Pulmonary artery endothelial cell (primary cell): ENCODE results near the gene PKNOX1. TPM values are rescaled to one million over a fixed set of nuclear protein-coding genes. Genes with fewer than 3 reads are reported as not detected.
"Not testable (repeated sequence)": the region's sequence is repeated elsewhere in the genome, so short reads cannot be mapped to it uniquely, and the experiment has no call there.

Source experiments
- DNase-seq: peaks from one replicate; pipeline ENCODE4 v3.0.0-alpha.2; 2011; ENCODE audit warnings: low read depth, low spot score
- total RNA-seq: library from RNA; depleted of rRNA; stranded (reverse); fragments of >200 nt; gene quantifications from 2 replicates; pipeline ENCODE4 v1.2.3, GENCODE V29; 2014

Gene PKNOX1
- total RNA-seq, 1 donor from 2014 or later: 20.9 TPM

DNA sequence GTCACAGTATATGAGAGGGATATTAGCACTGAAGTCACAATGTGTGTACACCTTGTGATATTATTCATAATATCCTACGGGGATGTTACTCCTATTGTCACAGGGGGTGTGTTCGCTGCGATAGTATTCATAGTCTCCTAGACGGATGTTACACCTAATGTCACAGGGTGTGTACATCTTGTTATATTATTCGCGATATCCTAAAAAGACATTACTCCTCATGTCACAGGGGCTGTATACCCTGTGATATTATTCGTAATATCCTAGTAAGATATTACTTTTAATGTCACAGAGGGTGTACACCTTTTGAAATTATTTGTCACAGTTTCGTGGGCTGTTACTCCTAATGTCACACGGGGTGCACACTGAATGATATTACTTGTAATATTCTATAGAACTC lies 23.2 kb upstream of the PKNOX1 start:
- not testable (repeated sequence) for DNase-seq

- no peak for DNase-seq
These were observed 17.3 kb upstream of the PKNOX1 start for GRCh38 chr21:42956824-42957630.

GRCh38 chr21:42958122-42958521 lies 16.2 kb upstream of the PKNOX1 start:
- not testable (repeated sequence) for DNase-seq

DNA sequence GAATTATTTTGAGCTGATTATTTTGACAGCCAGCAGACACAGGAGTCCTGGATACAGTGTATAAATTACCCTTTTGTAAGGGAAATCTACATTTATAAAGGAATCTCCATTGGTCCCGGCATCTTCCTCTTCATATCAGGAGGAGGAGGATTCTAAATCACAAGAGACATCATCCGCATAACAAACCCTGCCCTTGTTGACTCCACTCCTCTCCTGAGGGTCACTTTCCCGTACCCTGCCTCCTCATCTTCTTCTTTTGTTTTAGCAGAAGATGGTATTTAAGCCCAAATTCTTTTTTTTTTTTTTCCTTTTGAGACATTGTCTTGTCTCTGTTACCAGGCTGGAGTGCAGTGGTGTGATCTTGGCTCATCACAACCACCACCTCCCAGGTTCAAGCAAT lies 14.6 kb upstream of the PKNOX1 start:
- no peak for DNase-seq

DNA sequence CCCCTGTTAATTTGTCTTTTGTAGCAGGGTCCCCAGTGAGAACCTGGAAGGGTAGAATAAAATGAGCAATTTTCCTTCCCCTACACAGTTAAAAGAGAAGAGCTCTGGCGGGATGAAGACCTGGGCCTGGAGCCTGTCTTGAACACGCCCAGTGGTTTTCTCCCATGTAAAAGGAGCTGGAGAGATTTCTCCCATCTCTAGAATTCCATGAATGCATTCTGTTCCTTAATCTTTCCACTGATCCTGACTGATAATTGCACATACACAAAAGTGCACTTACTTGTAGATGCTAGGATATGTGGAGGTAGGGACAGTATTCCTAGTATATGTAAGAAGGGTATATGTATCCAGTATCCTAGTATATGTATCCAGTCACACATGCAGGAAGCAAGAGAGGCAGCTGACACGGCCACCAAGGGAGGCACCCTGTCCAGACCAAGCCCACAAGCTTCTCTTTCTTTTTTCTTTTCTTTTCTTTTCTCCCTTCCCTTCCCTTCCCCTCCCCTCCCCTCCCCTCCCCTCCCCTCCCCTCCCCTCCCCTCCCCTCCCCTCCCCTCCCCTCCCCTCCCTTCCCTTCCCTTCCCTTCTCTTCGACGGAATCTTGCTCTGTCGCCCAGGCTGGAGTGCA lies 11.9 kb upstream of the PKNOX1 start:
- no peak for DNase-seq

- DNase-seq: no peak
These were observed 10.3 kb upstream of the PKNOX1 start for GRCh38 chr21:42964086-42964485.

DNA sequence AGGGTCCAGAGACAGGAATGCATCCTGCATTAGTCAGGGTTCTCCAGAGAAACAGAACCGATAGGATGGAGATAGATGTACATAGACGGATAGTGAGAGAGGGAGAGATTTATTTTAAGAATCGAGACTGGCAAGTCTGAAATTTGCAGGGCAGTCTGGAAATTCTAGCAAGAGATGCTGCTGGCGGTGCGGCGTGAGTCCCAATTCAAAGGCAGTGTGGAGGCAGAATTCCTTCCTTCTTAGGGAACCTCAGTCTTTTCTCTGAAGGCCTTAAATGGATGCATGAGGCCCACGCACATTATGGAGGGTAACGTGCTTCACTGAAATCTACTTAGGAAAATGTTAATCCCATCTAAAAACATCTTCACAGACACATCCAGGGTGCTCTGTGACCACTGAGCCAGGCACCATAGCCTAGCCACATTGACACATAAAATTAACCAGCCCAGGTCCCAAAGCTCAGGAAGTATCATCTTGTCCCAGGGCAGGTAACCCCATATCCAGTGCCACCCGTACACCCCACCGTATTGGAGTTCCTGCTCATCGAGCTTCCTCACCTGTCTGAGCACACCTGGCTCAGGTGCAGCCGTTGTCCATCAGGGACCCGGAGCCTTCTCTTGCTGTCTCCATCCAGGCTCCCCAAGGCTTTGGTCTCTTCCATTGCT lies 9.7 kb upstream of the PKNOX1 start:
- DNase-seq: no peak

GRCh38 chr21:42965211-42965560 lies 9.2 kb upstream of the PKNOX1 start:
- DNase-seq: no peak

DNA sequence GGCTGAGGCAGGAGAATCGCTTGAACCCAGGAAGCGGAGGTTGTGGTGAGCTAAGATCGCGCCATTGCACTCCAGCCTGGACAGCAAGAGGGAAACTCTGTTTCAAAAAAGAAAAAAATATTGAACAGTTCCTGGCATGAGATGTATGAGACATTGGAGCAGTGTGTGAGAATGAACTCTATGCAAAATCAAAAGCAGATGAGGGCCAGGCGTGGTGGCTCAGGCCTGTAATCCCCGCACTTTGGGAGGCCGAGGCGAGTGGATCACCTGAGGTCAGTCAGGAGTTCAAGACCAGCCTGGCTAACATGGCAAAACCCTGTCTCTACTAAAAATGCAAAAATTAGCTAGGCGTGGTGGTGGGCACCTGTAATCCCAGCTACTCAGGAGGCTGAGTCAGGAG lies 6.7 kb upstream of the PKNOX1 start:
- not testable (repeated sequence) for DNase-seq

- no peak for DNase-seq
These were observed 5.2 kb upstream of the PKNOX1 start for GRCh38 chr21:42969193-42969600.

DNA sequence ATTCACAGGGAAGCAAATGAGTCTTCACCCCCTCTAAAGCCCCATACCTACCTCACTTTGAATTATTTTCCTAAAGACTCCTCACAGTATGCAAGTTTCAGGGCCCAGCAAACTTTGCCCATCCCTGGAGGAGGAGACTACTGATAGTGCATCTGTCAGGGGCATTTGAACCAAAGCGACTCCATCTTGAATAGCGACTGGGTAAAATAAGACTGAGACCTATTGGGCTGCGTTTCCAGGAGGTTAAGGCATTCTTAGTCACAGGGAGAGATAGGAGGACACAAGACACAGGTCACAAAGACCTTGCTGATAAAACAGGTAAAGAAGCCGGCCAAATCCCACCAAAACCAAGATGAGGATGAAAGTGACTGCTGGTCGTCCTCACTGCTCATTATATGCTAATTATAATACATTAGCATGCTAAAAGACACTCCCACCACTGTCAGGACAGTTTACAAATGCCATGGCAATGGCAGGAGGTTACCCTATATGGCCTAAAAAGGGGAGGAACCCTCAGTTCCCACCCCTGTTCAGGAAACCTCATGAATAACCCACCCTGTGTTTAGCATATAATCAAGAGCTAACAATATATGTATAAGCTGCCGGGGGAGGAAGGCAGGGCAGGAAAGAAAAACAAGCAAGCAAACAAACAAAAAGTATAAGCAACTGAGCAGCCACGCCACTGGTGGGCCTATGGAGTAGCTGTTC lies 3.3 kb upstream of the PKNOX1 start:
- DNase-seq: no peak

- no peak for DNase-seq
These were observed 2.5 kb upstream of the PKNOX1 start for GRCh38 chr21:42971897-42972275.

DNA sequence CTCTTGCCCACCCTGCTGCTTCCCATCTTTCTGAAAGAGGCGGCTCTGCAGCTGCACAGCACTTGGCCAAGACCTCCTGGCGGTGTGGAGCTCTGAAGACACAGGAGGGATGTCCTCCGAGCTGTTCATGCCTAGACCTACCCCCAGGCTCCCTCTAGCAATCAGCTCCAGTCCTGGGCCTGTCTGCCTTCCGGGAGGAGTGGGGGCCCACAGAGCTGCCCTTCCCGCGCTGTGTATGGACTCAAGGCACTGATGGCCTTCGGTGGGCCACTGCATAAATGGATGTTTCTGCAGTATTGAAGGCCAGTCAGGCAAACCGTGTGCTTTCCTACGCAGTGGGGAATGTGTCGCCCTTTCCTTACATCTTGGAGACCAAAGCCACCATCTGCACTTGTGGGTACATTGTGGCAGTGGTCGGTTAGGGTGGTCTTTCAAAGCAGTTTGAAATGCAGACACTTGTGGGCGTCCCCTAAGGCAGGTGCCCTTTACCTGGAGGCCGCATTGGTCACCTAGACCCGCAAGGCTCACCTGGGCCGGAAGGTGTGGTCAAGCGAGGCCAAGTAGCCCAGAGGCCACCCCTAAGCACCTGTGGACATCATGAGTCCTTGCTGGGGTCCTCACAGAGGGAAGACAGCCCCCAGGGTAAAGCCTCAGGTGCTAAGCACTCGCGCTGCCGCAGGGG lies 912 bp upstream of the PKNOX1 start:
- DNase-seq: no peak

DNA sequence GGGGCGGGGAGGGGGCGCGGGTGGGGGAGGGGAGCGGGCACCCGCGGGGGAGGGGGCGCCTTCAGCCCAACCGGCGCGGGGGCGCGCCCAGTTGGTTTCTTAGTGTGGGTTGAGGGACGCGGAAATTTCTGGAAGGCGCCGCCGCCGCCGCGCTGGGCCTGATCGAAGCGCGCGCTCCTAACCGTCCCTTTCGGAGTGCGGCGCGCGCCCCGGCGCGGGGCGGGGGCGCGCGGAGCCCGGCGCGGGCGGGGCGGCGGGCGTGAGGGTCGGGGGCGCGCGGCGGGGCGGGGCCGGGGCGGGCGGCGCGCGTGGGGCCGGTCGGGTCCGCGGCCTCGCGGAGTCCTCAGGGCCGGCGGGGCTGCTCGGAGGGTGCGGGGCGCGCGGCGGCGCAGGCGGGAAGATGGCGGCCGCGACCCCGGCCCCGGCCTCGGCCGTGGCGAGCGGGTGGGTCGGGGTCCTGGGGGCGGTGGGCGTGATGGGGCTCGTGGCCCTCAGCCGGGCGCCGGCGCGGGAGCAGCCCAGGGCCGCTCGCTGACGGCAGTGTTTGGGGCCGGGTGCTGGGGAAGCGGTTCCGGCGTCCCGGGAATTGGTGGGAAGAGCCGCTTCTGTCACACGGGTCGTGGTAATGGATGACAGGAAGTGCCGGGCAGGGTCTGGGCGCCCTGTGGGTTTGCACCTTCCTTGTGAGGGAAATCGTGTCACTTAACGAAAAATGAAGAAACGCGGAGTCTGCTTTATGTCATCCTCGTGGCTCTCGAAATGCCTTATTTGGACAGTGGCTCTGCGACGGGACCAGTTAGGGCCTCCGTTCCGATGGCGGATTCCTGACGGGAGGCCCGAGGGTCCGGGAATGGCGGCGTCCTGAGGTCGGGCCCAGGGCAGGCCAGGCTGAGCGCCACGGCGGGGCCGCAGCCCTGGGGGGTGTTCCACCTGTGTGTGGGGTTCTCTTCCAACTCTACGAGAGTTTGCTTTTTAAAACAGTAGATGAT lies 764 bp downstream of the PKNOX1 start:
- DNase-seq: no peak

- no peak for DNase-seq
These were observed 1.7 kb downstream of the PKNOX1 start for GRCh38 chr21:42975886-42976608.

DNA sequence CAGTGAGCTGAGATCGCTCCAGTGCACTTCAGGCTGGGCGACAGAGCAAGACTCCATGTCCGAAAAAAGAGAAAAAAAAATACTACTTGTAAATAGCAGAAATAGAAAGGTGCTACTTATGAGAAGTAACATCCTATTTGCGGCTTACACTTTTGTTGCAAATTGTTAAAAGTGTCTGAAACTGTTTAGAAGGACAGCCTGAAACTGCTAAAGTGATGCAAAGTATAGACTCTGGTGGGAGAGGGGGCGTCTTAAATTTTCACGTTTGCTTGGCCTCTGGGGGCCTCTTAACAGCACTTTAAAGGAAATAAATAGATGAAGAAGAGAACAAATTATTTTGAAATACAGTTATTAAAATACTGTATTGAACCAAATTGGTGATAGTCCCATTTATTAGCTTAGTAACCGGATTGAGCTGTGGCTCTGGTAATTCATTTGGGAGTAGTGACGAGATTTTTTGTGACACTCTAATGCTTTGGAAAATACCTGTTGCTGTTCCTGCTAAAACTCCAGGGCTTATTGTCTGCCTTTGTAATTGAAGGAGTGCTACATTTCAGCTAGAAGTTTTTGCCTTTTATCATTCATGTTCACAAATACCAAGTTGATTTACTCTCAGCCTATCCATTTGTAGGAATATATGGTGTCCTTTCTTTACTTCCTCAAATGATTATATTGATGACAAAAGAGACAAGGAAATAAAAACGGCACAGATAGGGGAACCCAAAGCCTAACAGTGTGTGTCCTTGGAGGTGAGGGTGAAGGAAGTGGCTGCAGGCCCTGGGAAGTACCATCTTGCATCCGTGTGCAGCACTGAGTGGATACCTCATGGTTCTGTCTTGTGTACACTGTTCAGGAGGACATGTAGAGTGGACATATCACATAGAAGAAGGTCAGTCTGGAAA lies 6.2 kb downstream of the PKNOX1 start:
- DNase-seq: no peak

DNA sequence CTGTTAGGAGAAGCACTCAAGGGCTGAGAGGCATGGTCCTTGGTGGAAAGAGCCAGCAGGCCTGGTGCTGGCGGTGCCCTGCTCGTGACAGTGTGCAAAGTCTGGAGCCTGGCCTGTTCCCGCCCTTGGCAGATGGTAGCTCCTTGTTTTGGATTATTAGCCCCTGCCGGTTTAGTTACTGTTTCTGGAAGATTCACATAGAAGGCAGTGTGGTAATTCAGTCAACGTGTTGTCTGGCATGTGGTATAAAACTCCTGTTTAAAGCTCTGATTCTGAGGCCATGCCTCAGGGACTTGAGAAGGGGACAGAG lies 6.8 kb downstream of the PKNOX1 start:
- no peak for DNase-seq

- no peak for DNase-seq
These were observed 7.5 kb downstream of the PKNOX1 start for GRCh38 chr21:42981862-42982261.

- DNase-seq: no peak
These were observed 8.7 kb downstream of the PKNOX1 start for GRCh38 chr21:42983103-42983502.
